Measurements from ENCODE around the gene IMMP2L. TPM values are rescaled to one million over a fixed set of nuclear protein-coding genes. Genes with fewer than 3 reads are reported as not detected.

The IMMP2L gene
- total RNA-seq, 2 donors from 2014 or later = 10.9 to 12.7 TPM

DNA sequence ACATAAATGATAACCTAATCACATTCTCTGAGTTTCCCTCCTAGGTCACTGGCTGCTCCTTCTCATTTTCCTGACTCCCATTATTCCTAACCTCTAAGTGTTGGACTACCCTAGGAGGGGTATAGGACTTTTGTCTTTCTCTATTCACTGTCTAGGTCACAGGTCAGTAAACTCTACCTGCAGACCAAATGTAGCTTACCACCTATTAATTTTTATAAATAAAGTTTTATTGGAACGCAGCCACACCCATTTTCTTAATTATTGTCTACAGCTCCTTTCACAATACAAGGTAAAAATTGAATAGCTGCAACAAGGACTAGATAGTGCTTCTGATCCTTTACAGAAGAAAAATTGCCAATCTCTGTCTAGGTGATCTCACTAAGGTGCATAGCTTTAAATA, 156.7 kb downstream of the IMMP2L start:
- Mint-ChIP-seq H3K4me3 (no peak overlapping the region), H3K36me3 (no peaks in the 10 kb centered on the region), H3K27me3 (no peaks in the 10 kb centered on the region), H3K27ac (no peak overlapping the region), H3K9me3 (peaks cover 7% of the 10 kb centered on the region), H3K4me1 (ENCODE audit: low read depth in 2 of 2) (no peaks in the 10 kb centered on the region)
- no peak for DNase-seq (ENCODE audit: low spot score)
- ATAC-seq = no peak

DNA sequence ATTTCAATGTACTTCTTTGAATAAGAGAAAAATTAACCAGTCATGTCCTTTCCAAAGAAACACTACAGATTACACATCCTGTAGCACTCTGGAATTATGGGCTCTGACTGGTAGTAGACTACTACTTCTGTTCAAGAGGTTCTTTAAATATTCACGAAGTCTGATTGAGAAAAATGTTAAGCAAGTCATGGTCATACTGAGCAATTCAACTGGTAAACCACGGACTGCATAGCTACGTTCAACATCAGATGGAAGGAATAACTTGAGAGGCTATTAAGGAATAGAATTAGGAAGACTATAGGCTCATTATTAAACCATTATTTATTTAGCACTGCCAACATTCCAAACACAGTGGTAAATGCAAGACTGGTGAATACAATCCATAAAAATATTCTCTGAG, 160.8 kb downstream of the IMMP2L start:
- ATAC-seq (no peak), DNase-seq (ENCODE audit: low spot score) (no peak)
- Mint-ChIP-seq H3K4me3 (no peak overlapping the region), H3K4me1 (ENCODE audit: low read depth in 2 of 2) (no peaks in the 10 kb centered on the region), H3K27ac (no peak overlapping the region), H3K36me3 (no peaks in the 10 kb centered on the region), H3K9me3 (peaks cover 9% of the 10 kb centered on the region), H3K27me3 (no peaks in the 10 kb centered on the region)

DNA sequence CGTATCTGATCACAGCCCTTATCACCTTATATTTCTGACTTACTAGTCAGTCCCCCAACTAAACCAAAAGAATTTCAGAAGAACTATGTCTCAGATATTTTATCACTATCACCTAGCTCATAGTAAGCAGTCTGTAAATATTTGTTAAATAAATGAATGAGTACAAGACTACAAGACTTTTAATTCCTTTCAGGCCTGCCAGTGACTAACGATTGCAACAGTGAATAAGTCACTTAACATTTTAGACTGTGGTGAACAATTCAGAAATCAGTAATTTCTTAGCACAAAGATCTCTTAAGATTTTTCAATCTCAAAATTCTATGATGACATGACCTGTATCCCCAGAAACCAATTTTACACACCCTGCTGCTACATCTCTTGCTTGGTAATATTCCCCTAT, 162.2 kb downstream of the IMMP2L start:
- H3K27me3 Mint-ChIP-seq = no peaks in the 10 kb centered on the region
- no peaks in the 10 kb centered on the region for H3K4me1 Mint-ChIP-seq (ENCODE audit: low read depth in 2 of 2)

DNA sequence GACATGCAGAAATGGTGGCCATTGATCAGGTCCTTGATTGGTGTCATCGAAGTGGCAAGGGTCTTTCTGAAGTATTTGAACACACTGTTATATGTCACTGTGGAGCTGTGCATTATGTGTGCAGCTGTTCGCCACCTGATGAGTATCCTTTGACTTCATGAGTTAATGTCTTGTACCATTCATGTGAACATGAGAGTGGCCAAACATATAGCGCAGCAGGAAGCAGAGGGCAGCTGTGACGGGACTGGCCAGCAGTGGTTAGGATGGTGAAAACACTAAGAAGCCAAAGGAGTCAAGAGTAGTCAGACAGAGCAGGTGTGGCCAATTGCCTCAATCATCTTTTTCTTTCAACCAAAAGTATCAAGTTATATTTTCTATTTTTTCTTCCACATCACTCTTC, 167.4 kb downstream of the IMMP2L start:
- DNase-seq (ENCODE audit: low spot score) (no peak), ATAC-seq (no peak)
- Mint-ChIP-seq H3K4me3 (no peak overlapping the region), H3K36me3 (no peaks in the 10 kb centered on the region), H3K4me1 (ENCODE audit: low read depth in 2 of 2) (no peaks in the 10 kb centered on the region), H3K27me3 (no peaks in the 10 kb centered on the region), H3K9me3 (peaks cover 6% of the 10 kb centered on the region), H3K27ac (no peak overlapping the region)

More for the DNA sequence above, 162.2 kb downstream of the IMMP2L start:
- no peak for ATAC-seq
- H3K36me3 Mint-ChIP-seq = no peaks in the 10 kb centered on the region
- H3K4me3 Mint-ChIP-seq = no peak overlapping the region
- H3K27ac Mint-ChIP-seq = no peak overlapping the region
- no peak for DNase-seq (ENCODE audit: low spot score)
- peaks cover 7% of the 10 kb centered on the region for H3K9me3 Mint-ChIP-seq

DNA sequence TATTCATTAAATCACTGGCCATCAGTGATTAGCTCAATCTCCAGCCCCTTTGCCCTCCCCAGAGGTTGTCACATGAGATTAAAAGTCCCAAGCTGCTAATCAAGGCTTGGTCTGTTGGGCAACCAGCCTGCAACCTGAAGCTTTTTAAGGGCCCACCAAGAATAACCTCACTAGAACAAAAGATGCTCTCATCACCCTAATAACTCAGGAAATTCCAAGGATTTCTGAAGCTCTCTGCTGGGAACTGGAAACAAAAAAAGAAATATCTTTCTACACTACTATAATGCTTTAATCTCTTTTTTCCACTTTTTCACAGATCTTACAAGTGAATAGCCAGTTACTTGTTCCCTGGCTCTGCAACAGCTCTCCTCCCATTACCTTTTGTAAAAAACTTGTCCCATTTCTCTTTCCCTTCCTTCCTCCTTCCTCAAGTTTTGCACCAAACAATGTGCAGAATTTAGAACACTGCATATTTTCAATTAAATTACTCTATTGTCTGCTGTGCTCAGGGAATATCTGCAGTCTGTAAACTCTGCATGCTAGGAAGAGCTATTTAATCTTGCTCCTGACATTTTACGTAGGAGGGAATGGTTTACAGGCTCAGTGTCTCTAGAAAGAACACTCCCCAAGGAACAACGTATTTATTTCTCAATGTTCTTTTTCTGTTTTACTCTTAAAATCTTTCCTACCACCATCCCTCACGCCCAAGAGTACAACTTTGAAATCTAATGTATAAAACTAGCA, 169.1 kb downstream of the IMMP2L start:
- no peak for DNase-seq (ENCODE audit: low spot score)
- no peaks in the 10 kb centered on the region for H3K36me3 Mint-ChIP-seq
- H3K9me3 Mint-ChIP-seq = peaks cover 15% of the 10 kb centered on the region
- no peaks in the 10 kb centered on the region for H3K27me3 Mint-ChIP-seq
- no peak for ATAC-seq
- H3K4me1 Mint-ChIP-seq (ENCODE audit: low read depth in 2 of 2) = no peaks in the 10 kb centered on the region
- H3K27ac Mint-ChIP-seq = no peak overlapping the region
- no peak overlapping the region for H3K4me3 Mint-ChIP-seq

DNA sequence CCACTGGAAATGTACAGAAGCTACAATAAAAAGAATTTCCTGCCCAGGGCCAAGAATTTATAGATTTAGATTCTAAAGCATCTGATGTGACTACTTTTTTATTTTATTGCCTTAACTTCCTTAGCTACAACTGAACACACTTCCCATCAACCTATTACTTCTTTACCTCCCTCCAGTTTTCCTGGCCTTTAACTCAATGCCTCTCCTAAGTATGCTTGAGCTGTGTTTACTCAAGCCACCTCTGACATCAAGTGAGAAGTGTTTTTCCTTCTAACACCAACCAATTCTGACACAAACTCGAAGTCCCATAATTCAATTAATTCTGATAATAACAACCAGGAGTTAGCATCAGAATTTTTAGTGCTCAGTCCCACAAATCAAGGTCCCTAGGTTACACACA, 170.0 kb downstream of the IMMP2L start:
- no peaks in the 10 kb centered on the region for H3K27me3 Mint-ChIP-seq
- no peak overlapping the region for H3K4me3 Mint-ChIP-seq
- H3K27ac Mint-ChIP-seq = no peak overlapping the region
- DNase-seq (ENCODE audit: low spot score) (no peak), ATAC-seq (no peak)
- no peaks in the 10 kb centered on the region for H3K36me3 Mint-ChIP-seq
- H3K9me3 Mint-ChIP-seq = peaks cover 15% of the 10 kb centered on the region
- H3K4me1 Mint-ChIP-seq (ENCODE audit: low read depth in 2 of 2) = no peaks in the 10 kb centered on the region

DNA sequence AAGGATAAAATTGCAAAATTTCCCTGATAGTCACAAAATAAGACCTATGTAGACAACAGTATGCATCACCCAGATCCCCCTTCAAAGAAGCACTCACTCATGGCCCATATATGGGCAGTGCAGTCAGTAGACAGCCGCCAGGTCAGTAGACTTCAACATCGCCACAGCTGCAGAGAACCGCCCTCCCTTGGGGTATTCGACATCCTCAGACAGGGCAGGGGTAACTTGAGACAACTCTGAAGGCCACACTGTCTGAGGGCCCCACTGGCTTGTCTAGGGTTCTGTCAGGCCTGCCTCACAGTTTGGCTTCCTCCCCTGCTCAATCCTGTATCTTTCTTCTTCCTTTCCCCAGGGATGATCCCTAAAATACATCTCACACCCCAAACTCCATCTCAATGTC, 172.3 kb downstream of the IMMP2L start:
- no peak overlapping the region for H3K4me3 Mint-ChIP-seq
- no peaks in the 10 kb centered on the region for H3K27me3 Mint-ChIP-seq
- no peaks in the 10 kb centered on the region for H3K36me3 Mint-ChIP-seq
- no peaks in the 10 kb centered on the region for H3K4me1 Mint-ChIP-seq (ENCODE audit: low read depth in 2 of 2)
- peaks cover 15% of the 10 kb centered on the region for H3K9me3 Mint-ChIP-seq
- no peak overlapping the region for H3K27ac Mint-ChIP-seq
- ATAC-seq (no peak), DNase-seq (ENCODE audit: low spot score) (no peak)

DNA sequence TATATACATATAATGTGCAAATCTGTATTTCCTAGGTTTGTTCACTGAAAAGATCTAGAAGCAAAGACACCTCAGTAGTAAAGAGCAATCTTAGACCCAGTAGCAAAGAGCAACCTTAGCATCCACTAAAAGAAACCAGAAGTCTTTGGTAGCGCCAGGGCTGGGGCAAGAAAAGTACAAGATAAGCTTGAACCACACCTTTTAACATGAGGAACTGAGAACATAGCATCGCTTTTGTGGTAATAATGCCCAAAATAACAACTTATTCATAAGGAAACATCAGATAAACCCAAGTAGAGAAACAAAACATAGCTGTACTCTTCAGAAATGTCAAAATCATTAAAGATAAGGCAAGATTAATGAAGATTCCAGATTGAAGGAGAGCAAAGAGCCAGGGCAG, 173.4 kb downstream of the IMMP2L start:
- ATAC-seq (no peak), DNase-seq (ENCODE audit: low spot score) (no peak)
- Mint-ChIP-seq H3K27me3 (no peaks in the 10 kb centered on the region), H3K4me1 (ENCODE audit: low read depth in 2 of 2) (no peaks in the 10 kb centered on the region), H3K36me3 (no peaks in the 10 kb centered on the region), H3K27ac (no peak overlapping the region), H3K9me3 (peaks cover 15% of the 10 kb centered on the region), H3K4me3 (no peak overlapping the region)

DNA sequence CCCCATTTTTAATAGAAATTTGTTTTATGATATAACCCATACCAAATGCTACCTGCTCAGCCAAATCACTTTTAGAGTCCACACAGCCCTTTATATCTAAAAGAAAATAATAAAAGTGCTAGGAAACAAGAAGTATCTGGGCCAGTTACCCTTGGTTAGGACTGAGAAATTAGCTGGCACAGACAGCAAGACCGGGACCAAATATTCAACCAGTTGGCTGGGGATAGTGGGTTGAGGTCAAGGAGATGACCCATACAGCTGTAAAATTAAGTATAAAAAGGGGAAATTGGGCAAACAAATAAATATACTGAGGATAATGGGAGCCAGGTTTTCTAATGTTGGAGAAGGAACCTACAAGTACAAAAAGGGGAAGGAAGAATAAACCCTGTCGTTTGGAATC, 174.3 kb downstream of the IMMP2L start:
- peaks cover 15% of the 10 kb centered on the region for H3K9me3 Mint-ChIP-seq
- H3K27ac Mint-ChIP-seq = no peak overlapping the region
- no peak overlapping the region for H3K4me3 Mint-ChIP-seq
- H3K27me3 Mint-ChIP-seq = no peaks in the 10 kb centered on the region
- no peaks in the 10 kb centered on the region for H3K36me3 Mint-ChIP-seq
- DNase-seq (ENCODE audit: low spot score) (no peak), ATAC-seq (no peak)
- H3K4me1 Mint-ChIP-seq (ENCODE audit: low read depth in 2 of 2) = no peaks in the 10 kb centered on the region

DNA sequence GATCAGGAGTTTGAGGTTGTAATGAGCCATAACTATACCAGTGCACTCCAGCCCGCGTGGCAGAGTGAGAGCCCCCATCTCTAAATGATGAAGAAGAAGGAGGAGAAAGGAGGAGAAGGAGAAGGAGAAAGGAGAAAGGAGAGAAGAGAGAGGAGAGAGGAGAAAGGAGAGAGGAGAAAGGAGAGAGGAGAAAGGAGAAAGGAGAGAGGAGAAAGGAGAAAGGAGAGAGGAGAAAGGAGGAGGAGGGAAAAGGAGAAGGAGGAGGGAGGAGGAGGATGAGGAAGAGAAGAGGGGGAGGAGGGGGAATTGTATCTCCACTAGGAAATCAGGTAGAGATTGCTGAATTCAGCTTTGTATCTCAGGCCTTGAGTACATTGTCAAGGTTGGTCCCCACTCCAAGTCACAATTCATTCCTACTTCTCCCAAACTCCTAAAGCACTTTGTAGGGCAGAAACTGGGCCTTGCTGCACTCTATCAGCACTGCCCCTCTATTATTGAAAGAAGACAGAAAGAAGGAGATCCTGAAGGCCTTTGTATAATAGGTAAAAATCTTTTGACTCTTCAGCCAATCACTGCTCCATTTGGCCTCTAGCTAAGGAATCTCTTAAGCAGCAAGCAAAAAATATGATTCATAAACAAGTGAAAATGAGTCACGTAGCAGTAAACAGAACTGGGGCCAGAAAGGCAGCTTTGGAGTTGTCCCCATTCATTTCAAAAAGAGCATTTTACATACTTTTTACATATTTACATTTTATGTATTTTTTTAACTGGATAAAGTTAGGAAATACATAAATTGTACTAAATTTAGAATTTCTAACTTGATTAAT, 178.0 kb downstream of the IMMP2L start:
- no peak overlapping the region for H3K4me3 Mint-ChIP-seq
- peaks cover 4% of the 10 kb centered on the region for H3K36me3 Mint-ChIP-seq
- H3K9me3 Mint-ChIP-seq = peaks cover 16% of the 10 kb centered on the region
- no peaks in the 10 kb centered on the region for H3K4me1 Mint-ChIP-seq (ENCODE audit: low read depth in 2 of 2)
- ATAC-seq = no peak
- DNase-seq (ENCODE audit: low spot score) = no peak
- no peak overlapping the region for H3K27ac Mint-ChIP-seq
- no peaks in the 10 kb centered on the region for H3K27me3 Mint-ChIP-seq

DNA sequence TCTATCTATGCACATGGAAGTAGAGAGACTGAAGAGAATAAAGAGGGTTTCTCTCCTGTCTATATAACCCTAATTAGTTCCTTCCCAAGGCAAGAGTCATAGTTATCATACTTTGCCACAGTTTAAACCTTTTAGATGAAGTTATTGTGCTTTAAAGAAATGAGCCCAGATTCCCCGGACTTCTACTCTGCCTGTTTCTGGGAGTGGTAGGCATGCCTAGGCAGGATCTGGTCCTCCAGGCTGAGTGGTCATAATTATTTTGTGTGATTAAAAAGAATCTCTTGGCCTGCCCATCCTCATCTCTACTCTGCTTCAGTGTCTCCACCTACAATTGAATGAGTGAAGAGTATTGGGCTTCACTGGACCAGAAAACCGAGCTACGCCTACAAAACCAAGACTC, 179.2 kb downstream of the IMMP2L start:
- Mint-ChIP-seq H3K36me3 (peaks cover 4% of the 10 kb centered on the region), H3K9me3 (peaks cover 7% of the 10 kb centered on the region), H3K4me3 (no peak overlapping the region), H3K4me1 (ENCODE audit: low read depth in 2 of 2) (no peaks in the 10 kb centered on the region), H3K27me3 (no peaks in the 10 kb centered on the region), H3K27ac (no peak overlapping the region)
- DNase-seq (ENCODE audit: low spot score) (no peak), ATAC-seq (no peak)

DNA sequence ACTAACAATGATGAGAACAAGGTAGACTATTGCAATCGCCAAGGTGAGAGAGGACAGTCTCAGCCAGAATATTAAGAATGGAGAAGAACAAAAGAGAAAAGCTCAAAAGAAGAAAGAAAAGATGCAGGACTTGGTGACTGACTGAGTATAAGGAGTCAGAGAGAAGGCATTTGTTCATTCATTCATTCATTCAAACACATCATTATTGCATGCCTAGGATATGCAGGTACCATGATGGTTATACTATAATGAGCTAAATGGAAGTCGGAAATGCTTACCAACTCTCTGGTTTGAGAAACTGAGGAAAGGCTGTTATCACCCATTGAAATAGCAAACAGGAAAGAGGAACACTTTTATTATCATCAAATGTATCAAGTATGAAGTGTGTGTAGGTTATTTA, 180.7 kb downstream of the IMMP2L start:
- Mint-ChIP-seq H3K27ac (no peak overlapping the region), H3K4me3 (no peak overlapping the region), H3K9me3 (peaks cover 7% of the 10 kb centered on the region), H3K27me3 (no peaks in the 10 kb centered on the region), H3K36me3 (peaks cover 4% of the 10 kb centered on the region), H3K4me1 (ENCODE audit: low read depth in 2 of 2) (no peaks in the 10 kb centered on the region)
- no peak for ATAC-seq
- DNase-seq (ENCODE audit: low spot score) = no peak

DNA sequence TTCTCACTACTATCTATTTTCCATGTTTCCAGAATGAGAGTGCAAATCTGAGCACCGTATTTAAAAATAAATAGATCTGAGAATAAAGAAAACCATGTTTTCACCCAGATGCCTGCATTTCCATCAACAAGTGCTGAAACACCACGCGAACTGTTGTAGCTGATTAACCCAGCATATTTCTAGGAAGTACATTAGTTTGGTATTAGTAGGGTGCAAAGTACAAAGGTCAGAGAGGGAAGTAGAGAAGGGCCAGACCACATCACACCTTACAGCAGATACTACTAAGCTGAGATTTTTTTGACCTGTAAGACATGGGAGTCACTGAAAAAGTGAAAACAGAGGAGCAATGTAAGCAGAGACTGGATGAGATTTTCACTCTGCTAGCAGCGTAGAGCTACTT, 181.3 kb downstream of the IMMP2L start:
- H3K27me3 Mint-ChIP-seq = no peaks in the 10 kb centered on the region
- peaks cover 4% of the 10 kb centered on the region for H3K36me3 Mint-ChIP-seq
- ATAC-seq = no peak
- no peak for DNase-seq (ENCODE audit: low spot score)
- H3K4me3 Mint-ChIP-seq = no peak overlapping the region
- H3K27ac Mint-ChIP-seq = no peak overlapping the region
- peaks cover 7% of the 10 kb centered on the region for H3K9me3 Mint-ChIP-seq
- no peaks in the 10 kb centered on the region for H3K4me1 Mint-ChIP-seq (ENCODE audit: low read depth in 2 of 2)

DNA sequence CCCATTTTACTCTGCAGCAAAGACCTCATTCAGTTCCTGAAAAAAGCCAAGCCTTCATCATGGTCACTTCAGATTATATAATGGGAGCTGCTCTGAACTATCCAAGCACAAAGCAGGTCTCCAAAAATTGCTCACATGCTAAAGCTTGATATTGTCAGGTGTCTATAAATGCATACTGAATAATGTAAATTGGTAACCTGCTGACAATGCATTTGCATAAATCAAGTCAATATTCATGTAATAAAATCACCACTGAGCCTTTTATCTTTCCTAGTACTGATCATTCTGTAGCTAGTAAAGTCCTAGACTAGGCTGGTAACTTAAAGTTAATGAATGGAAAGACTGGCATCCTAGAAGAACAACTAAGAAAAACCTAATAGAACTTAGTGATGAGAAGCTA, 188.3 kb downstream of the IMMP2L start:
- DNase-seq (ENCODE audit: low spot score) = no peak
- H3K4me1 Mint-ChIP-seq (ENCODE audit: low read depth in 2 of 2) = no peaks in the 10 kb centered on the region
- peaks cover 2% of the 10 kb centered on the region for H3K9me3 Mint-ChIP-seq
- H3K27ac Mint-ChIP-seq = no peak overlapping the region
- ATAC-seq = no peak
- no peaks in the 10 kb centered on the region for H3K36me3 Mint-ChIP-seq
- no peak overlapping the region for H3K4me3 Mint-ChIP-seq
- H3K27me3 Mint-ChIP-seq = no peaks in the 10 kb centered on the region
